Activated CD8-positive, alpha-beta T cell treated with anti-CD3 and anti-CD28 coated beads for 36 hours (primary cell): ENCODE results near the gene ARHGEF40. TPM values are rescaled to one million over a fixed set of nuclear protein-coding genes. Genes with fewer than 3 reads are reported as not detected.
A peak's percentile ranks its signal among the peaks of the same experiment; 100 is the strongest.

Experiments
- ATAC-seq: fragments of 200-7000 bp; cut with Tn5 transposase; one replicate; pipeline ENCODE4 v1.10.0; 2021; ENCODE audit warnings: mild to moderate bottlenecking, moderate library complexity
- CTCF ChIA-PET: fragments of 350-600 bp; sonication (Branson Sonifier 250); formaldehyde crosslinking; loops from one replicate; lab custom pipeline; 2021; ENCODE audit warnings: antibody characterized with exemption; lab: Charles Lee
- POLR2A ChIA-PET: fragments of 350-600 bp; sonication (Branson Sonifier 250); formaldehyde crosslinking; loops from one replicate; lab custom pipeline; 2021; ENCODE audit warnings: antibody characterized with exemption; lab: Charles Lee
- DNase-seq: peaks from one replicate; pipeline ENCODE4 v3.0.0-alpha.2; 2020
- H3K27ac Mint-ChIP-seq: one replicate; pipeline ENCODE4 v1.8.0; 2021; ENCODE audit warnings: mild to moderate bottlenecking, mixed read lengths
- H3K27me3 Mint-ChIP-seq: one replicate; pipeline ENCODE4 v1.8.0; 2021; ENCODE audit warnings: mixed read lengths
- H3K36me3 Mint-ChIP-seq: one replicate; pipeline ENCODE4 v1.8.0; 2021; ENCODE audit warnings: low read depth, mixed read lengths
- H3K4me1 Mint-ChIP-seq: one replicate; pipeline ENCODE4 v1.8.0; 2021; ENCODE audit warnings: low read depth, mixed read lengths
- H3K4me3 Mint-ChIP-seq: one replicate; pipeline ENCODE4 v1.8.0; 2021; ENCODE audit warnings: mild to moderate bottlenecking, moderate library complexity, mixed read lengths
- H3K9me3 Mint-ChIP-seq: one replicate; pipeline ENCODE4 v1.8.0; 2021; ENCODE audit warnings: mixed read lengths
- CTCF ChIP-seq: fragments of 200-600 bp; IDR thresholded peaks from one replicate; pipeline ENCODE4 v1.8.0; 2022; ENCODE audit warnings: antibody characterized with exemption, mild to moderate bottlenecking
- intact Hi-C: fragments of 100-400 bp; cut with micrococcal nuclease; formaldehyde crosslinking; loops from one replicate; pipeline ENCODE4 v1.10.0; 2022
- total RNA-seq, 2 experiments: library from RNA; stranded (reverse); gene quantifications; one replicate each; pipeline ENCODE4 v1.2.3, GENCODE V29; 2021

The ARHGEF40 gene
- total RNA-seq, 2 experiments from 2014 or later: 0.18 to 0.23 TPM

GRCh38 chr14:21056520-21057163 is 13.5 kb upstream of the ARHGEF40 start:
- TF ChIP-seq CTCF: no peak
- Mint-ChIP-seq H3K9me3 (no peaks in the 10 kb centered on the region), H3K27me3 (peaks cover 11% of the 10 kb centered on the region), H3K4me1 (no peaks in the 10 kb centered on the region), H3K27ac (no peak overlapping the region), H3K4me3 (no peak overlapping the region), H3K36me3 (no peaks in the 10 kb centered on the region)
- DNase-seq (no peak), ATAC-seq (no peak)
- ChIA-PET POLR2A (no interaction called here), CTCF (interaction anchor here (1.0 to 1.9 kb wide), 3 partner anchors 11 to 44 kb away, joined by 3 to 8 read pairs (median 5); no protein-coding TSS in a partner anchor)
- intact Hi-C loops: no loop called here

- peaks cover 15% of the 10 kb centered on the region for H3K27me3 Mint-ChIP-seq
- POLR2A ChIA-PET: no interaction called here
- H3K9me3 Mint-ChIP-seq: no peaks in the 10 kb centered on the region
- ATAC-seq: peak; percentile 42
- intact Hi-C loops: no loop called here
- no peak within 1 kb of the TSS for H3K4me3 Mint-ChIP-seq
- H3K4me1 Mint-ChIP-seq: no peaks in the 10 kb centered on the region
- DNase-seq: no peak
- TF ChIP-seq CTCF: no peak
- CTCF ChIA-PET: interaction anchor here (1.3 to 2.2 kb wide), 5 partner anchors 10 to 53 kb away, joined by 3 to 10 read pairs (median 4); no protein-coding TSS in a partner anchor
- H3K27ac Mint-ChIP-seq: no peak within 1 kb of the TSS
- no peaks in the 10 kb centered on the region for H3K36me3 Mint-ChIP-seq
These were observed 12.1 kb upstream of the ARHGEF40 start, which contains the start of gene RNASE8 for GRCh38 chr14:21057803-21058675. Gene RNASE8 (plus strand): TSS chr14:21057822. CDS start chr14:21057893, 71 bp downstream.

GRCh38 chr14:21058903-21059302 is 11.2 kb upstream of the ARHGEF40 start:
- Mint-ChIP-seq H3K4me3 (no peak overlapping the region), H3K9me3 (no peaks in the 10 kb centered on the region), H3K4me1 (no peaks in the 10 kb centered on the region), H3K36me3 (no peaks in the 10 kb centered on the region), H3K27me3 (peaks cover 18% of the 10 kb centered on the region), H3K27ac (no peak overlapping the region)
- TF ChIP-seq CTCF: no peak
- ChIA-PET POLR2A (no interaction called here), CTCF (interaction anchor here (1.3 to 2.2 kb wide), 5 partner anchors 9 to 54 kb away, joined by 3 to 10 read pairs (median 4); no protein-coding TSS in a partner anchor)
- ATAC-seq (no peak), DNase-seq (no peak)
- intact Hi-C loops: no loop called here

- Mint-ChIP-seq H3K9me3 (no peaks in the 10 kb centered on the region), H3K27ac (no peak overlapping the region), H3K4me3 (no peak overlapping the region), H3K36me3 (no peaks in the 10 kb centered on the region), H3K4me1 (no peaks in the 10 kb centered on the region), H3K27me3 (peaks cover 19% of the 10 kb centered on the region)
- CTCF ChIA-PET: interaction anchor here (1.5 to 2.9 kb wide), 4 partner anchors 8 to 46 kb away, joined by 4 to 13 read pairs (median 8); no protein-coding TSS in a partner anchor
- ATAC-seq (no peak), DNase-seq (no peak)
- intact Hi-C loops: no loop called here
- POLR2A ChIA-PET: no interaction called here
- no peak for TF ChIP-seq CTCF
These were observed 10.1 kb upstream of the ARHGEF40 start for GRCh38 chr14:21059842-21060613.
